Brain pericyte (primary cell): ENCODE data around the gene C1orf167.

Experiments
- DNase-seq: peaks from one replicate; pipeline ENCODE4 v3.0.0-alpha.2; 2012; ENCODE audit warnings: low read depth, low spot score

C1orf167 gene

DNA sequence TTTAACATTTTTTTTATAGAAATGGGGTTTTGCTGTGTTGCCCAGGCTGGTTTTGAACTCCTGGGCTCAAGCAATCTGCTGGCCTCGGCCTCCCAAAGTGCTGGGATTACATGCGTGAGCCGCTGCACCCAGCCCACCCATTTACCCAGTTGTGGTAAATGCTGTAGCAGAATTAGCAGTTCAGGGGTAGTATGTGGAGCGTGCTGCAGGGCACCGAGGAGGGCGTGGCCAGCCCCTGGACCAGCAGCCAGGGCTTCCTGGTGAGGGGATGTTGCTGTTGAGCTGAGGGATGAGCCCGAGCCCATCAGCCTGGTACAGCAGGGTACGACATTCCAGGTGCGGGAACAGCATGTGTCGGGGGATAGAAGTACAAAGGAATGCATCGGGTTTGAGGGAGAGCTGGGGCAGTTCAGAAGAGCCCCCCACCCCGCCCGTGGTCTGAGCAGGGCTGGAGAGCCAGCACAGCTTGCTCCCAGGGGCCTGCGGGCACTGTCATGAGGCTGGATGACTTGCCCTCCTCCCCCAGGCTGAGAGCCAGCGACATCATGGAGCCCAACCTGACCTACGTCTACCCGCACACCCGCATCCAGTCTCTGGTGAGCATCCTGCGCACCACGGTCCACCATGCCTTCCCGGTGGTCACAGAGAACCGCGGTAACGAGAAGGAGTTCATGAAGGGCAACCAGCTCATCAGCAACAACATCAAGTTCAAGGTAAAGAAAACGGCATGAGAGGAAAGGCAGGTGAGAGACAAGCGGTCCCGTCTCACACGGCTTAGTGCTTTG is 73.6 kb downstream of the C1orf167 start:
- DNase-seq, result no peak

DNA sequence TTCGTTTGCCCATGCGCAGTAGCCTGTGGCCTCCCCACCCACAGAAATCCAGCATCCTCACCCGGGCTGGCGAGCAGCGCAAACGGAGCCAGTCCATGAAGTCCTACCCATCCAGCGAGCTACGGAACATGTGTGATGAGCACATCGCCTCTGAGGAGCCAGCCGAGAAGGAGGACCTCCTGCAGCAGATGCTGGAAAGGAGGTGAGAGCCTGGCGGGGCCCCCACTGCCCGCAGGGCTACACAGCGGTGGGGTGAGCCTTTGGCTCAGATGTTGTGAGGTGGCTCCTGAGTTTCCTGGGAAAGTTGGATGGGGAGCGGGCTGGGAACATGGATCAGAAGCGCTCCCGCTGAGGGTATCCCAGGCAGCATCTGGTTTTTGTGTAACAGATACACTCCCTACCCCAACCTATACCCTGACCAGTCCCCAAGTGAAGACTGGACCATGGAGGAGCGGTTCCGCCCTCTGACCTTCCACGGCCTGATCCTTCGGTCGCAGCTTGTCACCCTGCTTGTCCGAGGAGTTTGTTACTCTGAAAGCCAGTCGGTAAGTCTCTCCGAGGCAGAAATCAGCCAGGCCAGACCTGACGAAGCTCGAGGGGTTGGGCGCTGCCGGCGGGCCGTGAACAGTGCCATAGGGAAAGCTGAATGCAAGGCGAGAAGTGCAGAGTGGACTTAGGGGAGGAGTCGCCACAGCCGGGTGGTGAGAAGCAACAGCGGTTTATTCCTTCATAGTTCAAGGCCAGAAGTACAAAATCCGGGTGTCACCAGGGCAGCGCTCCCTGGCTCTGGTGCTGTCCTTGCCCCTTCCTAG is 75.2 kb downstream of the C1orf167 start:
- DNase-seq, result no peak

GRCh38 chr1:11837767-11838348 is 75.9 kb downstream of the C1orf167 start:
- DNase-seq, result no peak

GRCh38 chr1:11838349-11839272 is 76.6 kb downstream of the C1orf167 start:
- no peak for DNase-seq
